ENCODE results near the gene HHATL.

HHATL gene

DNA sequence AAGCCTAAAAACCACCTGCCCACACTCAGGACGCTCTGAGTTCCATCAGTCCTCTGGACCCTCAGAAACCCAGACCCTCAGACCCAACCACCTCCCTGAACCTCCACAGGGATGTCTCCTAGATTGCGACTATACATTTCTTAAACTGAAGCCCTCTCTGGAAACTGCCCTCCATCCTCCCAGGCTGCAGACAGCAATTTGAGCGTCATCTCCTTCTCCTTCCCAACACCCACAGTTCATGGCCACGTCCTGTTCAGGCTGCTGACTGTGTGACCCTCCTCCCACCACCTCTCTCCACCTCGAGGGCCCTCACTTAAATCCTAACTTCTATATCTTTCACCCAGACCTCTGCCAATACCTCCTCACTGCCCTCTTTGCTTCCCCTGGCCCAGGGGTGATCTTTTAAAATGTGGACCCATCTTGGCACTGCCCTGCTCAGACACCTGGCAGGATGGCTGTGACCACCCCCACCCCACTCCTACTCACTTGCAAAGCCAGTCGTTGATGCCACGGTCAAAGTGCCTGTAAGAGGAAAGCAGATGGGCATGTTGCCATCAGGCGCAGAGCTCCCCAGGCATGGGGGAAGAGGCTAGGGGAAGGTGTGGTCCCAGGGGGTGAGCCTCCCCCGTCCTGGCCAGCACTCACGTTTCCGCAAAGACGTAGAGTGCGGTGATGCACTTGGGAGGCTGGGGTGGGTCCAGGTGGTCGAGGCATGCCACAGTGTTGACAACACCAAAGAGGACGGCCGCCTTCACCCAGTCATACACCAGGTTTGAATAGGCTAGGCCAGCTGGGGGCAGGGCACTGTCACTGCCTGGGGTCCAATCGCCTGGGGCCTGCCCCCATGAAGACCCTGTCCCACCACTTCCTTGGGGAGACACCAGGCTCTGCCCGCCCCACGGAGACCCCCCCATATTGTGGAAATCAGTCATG, 6.0 kb downstream of the HHATL start:
- DNase-seq: no peak

DNA sequence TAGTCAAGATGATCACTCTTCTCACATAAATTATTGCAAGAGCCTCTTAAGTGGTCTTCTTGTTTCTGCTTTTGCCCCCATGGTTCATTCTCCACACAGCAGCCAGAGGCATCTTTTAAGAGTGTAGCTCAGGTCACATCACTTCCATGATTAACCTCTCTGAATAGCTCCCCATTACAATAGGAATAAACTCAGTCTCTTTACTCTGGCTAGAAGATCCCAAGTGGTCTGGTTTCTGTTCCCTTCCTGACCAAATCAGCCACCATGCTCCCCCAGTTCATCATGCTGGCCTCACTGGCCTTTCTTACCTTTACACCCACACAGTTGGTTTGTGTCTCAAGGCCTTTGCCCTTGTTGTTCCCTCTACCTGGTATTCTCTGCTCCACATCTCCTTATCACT, 8.2 kb downstream of the HHATL start:
- DNase-seq: no peak

DNA sequence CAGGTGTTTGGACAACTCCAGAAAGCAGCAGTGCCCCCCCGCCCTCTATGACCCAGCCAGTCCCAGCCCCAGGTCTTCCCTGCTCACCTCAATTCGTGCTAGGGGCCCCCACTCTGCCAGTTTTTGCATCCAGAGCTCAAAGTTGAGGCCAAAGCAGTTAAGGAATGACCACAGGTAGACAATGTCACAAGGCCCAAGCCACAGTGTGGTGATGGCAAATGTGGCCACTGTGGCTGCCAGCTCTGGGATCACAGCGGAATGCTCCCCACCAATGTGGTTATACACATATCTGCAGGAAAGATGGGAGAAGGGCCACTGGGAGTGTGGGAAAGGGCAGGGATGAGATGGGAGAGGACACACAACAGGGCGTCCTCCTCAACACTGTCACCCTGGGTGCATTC, 9.1 kb downstream of the HHATL start:
- no peak for DNase-seq

- DNase-seq: no peak
Measured at GRCh38 chr3:42692667-42693529, 9.7 kb downstream of the HHATL start.

- no peak for DNase-seq
Measured at GRCh38 chr3:42691816-42692666, 10.6 kb downstream of the HHATL start.

GRCh38 chr3:42690766-42691680, 11.6 kb downstream of the HHATL start:
- DNase-seq: no peak

GRCh38 chr3:42690191-42690590, 12.4 kb downstream of the HHATL start:
- DNase-seq: no peak

GRCh38 chr3:42689421-42690014, 13.1 kb downstream of the HHATL start:
- DNase-seq: no peak

- DNase-seq: no peak
Measured at GRCh38 chr3:42688487-42689420, 13.8 kb downstream of the HHATL start.

DNA sequence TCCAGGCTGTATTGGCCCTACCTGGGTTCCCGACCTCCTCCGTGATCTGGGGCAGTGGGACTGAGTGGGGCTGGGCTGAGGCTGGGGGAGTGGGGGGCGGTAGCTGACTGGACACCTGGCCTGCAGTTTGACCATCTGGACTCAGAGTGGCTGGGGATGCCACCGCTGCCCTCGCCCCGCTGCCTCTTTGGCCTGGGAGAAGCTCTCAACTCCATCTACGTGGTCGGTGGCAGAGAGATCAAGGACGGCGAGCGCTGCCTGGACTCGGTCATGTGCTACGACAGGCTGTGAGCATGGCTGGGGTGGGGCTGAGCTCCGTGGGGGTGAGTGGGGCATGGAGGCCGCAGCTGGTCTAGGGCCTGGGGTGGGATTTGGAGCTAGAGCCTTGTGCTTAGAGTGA, 14.6 kb downstream of the HHATL start:
- no peak for DNase-seq

- DNase-seq: no peak
Measured at GRCh38 chr3:42686832-42687650, 15.6 kb downstream of the HHATL start.

DNA sequence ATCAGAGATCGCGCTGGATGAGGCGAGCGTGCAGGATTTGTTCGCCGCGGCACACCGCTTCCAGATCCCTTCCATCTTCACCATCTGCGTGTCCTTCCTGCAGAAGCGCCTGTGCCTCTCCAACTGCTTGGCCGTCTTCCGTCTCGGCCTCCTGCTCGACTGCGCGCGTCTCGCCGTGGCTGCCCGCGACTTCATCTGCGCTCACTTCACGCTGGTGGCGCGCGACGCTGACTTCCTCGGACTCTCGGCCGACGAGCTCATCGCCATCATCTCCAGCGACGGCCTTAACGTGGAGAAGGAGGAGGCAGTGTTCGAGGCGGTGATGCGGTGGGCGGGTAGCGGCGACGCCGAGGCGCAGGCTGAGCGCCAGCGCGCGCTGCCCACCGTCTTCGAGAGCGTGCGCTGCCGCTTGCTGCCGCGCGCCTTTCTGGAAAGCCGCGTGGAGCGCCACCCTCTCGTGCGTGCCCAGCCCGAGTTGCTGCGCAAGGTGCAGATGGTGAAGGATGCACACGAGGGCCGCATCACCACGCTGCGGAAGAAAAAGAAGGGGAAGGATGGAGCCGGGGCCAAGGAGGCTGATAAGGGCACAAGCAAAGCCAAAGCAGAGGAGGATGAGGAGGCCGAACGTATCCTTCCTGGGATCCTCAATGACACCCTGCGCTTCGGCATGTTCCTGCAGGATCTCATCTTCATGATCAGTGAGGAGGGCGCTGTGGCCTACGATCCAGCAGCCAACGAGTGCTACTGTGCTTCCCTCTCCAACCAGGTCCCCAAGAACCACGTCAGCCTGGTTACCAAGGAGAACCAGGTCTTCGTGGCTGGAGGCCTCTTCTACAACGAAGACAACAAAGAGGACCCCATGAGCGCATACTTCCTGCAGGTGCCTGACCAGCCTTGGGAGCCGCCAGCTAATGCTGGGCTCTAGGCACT, 16.4 kb downstream of the HHATL start:
- DNase-seq: no peak

DNA sequence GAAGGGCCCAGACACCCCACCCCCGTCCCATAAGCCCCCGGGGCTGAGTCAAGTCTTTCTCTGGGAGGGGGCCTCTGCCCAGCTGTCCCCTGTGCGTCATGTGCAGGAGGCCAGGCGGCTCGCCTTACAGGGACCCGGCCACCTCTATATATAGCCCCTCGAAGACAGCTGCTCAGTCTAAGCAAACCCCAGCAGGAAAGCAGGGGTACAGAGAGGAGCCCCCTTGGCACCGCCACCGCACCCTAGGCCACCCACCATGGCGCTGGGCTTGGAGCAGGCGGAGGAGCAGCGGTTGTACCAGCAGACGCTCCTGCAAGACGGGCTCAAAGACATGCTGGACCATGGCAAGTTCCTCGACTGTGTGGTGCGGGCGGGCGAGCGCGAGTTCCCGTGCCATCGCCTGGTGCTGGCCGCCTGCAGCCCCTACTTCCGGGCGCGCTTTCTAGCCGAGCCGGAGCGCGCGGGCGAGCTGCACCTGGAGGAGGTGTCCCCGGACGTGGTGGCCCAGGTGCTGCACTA, 17.2 kb downstream of the HHATL start, which contains the start of gene KLHL40:
Gene KLHL40 (plus strand): TSS at position 175 of the 519 bp plus-strand sequence. CDS start 82 bp downstream, at position 257.
- no peak for DNase-seq

DNA sequence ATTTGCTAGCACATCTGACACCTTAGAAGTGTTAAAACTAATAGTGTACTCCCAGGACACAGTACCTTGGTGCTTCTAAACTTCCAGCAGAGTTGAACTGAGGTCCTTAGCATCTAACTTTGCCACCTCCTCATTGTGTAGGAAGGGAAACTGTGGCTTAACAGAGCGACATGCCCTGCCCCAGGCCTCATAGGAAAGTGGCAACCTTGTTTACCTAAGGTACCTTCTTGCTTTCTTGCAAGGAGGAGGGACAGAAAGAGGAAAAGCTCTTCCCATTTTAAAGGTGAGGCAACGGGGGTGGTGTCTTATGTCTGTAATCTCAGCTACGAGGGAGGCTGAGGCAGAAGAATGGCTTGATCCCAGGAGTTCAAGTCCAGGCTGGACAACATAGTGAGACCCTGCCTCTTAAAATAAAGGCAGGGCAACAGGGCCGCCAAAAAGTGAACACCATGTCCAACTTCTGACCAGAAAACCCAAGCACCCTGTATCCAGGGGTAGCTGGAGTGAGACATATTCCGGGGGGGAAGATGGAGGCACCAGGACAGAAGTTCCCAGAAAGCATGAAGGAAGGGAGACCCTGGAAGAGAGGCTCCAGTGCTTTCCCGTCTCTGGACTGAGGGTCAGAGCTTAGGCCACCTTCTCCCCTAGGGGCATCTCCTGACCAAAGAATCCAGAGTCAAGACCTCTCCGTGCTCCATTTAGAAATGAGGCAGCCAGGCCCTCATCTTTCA, 17.8 kb downstream of the HHATL start:
- DNase-seq: no peak

GRCh38 chr3:42683875-42684598, 18.6 kb downstream of the HHATL start:
- DNase-seq: peak in 1 of 3 experiments; percentile 1
